ENCODE measurements around the gene TENM3.
"Not testable (repeated sequence)": the region's sequence is repeated elsewhere in the genome, so short reads cannot be mapped to it uniquely, and the experiment has no call there.

TENM3 gene

DNA sequence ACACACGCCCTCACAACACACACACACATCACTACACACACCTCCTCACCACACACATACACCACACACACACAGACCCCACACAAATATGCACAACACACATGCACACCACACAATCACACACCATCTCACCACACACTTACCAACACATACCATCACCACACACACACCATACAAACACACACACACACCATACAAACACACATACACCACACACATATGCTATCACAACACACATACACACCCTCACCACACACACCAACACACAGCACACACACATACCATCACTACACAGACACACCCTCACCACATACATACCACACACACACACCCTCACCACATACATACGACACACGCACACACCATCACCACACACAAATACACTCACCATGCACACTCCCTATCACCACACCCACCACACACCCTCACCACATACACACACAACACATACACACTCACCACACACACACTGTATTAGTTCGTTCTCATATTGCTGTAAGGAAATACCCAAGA, 567.0 kb downstream of the TENM3 start:
- DNase-seq (ENCODE audit: low spot score) = no peak

DNA sequence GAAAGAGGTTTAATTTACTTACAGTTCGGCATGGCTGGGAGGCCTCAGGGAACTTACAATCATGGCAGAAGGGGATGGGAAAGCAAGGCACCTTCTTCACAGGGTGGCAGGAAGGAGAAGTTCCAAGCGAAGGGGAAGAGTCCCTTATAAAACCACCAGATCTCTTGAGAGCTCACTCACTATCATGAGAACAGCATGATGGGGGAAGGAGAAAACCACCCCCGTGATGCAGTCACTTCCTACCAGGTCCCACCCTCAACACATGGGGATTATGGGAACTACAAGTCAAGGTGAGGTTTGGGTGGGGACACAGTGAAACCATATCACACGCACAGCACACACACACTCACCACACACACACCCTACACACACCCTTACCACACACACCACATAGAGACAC, 569.7 kb downstream of the TENM3 start:
- DNase-seq (ENCODE audit: low spot score) = no peak

DNA sequence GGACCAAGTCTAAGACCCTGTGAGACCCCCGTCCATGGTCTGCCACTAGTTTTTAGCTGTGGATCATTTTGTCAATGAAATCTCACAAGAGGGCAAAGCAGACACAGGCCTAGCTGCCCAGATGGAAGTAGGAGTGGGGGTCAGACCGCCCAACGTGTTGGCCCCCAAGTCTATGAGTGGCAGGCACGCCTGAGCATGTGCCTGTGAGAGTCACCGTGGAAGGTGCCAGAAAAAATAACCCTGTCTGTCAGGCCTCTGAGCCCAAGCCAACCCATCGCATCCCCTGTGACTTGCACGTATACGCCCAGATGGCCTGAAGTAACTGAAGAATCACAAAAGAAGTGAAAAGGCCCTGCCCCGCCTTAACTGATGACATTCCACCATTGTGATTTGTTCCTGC, 570.9 kb downstream of the TENM3 start:
- DNase-seq (ENCODE audit: low spot score) = not testable (repeated sequence)

DNA sequence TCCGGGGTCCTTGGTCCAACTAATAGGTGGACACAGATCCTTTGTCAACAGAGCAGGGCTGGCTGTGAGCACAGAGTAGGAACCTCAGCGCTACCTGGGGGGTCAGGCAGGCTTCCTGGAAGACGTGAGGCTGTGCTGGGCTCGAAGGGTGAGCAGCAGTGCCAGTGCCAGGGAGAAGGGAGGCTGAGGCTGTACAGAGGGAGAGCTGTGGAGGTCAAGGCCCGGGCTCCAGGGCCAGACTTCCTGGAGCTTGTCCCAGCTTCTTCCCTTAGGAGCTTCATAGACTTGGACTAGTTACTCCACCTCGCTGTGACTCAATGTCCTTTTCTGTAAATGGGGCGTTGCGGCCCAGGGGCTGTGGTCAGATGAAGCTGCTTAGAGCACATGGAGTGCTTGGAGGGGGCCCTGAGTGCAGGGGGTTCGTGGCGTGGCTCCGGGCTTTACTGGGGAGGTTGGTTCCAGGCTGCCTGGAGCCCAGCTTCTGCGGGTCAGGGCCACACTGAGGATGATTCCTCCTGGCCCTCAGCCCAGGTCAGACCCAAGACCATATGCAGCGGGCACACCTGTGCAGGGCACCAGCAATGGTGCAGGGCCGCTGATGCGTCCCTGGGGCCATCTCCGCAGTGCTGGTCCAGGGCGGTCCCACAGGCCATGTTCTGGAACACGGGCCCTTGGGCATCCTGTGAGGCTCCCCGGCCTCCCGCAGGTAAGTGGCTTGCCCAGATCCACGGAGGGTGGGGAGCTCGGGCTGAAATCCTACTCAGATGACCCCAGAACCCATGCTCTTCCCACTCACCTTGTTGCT, 575.9 kb downstream of the TENM3 start:
- no peak for DNase-seq (ENCODE audit: low spot score)

DNA sequence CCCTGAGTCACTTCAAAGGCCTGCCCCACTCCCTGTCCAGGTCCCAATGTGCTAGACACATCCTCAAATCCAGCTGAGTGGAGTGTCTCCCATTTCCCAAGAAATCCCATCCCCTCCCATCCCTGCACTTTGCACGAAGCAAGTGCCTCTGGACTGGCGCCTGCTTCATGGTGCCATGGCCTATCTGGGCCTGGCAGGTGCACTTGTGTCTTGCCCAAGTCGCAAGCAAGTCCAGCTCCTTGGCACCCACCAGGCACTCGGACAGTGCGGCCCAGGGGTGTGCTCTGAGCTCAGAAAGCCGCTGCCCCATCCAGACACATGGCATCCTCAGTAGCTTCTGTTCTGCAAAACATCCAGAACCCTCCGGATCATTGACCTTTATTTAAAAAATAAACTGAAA, 576.5 kb downstream of the TENM3 start:
- no peak for DNase-seq (ENCODE audit: low spot score)

DNA sequence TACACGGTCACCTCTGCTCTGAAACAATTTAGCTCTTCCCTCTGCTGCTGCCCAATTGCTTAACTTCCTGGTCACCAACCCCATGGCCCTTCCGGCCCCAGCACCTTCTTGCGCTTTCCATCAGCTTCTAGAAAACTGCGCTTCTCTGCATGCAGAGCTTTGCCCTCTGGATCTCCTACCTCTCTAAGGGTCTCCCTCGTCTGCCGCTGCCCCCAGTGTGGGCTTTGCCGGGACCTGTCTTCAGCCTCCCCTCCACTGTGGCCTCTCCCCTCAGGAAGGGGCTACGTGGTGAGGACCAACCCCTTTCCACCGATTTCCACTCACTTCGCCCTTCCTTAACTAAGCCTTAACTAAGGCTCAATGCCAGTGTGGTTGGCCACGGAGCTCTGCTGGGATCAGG, 579.4 kb downstream of the TENM3 start:
- no peak for DNase-seq (ENCODE audit: low spot score)

GRCh38 chr4:182823576-182823975, 580.4 kb downstream of the TENM3 start:
- no peak for DNase-seq (ENCODE audit: low spot score)

DNA sequence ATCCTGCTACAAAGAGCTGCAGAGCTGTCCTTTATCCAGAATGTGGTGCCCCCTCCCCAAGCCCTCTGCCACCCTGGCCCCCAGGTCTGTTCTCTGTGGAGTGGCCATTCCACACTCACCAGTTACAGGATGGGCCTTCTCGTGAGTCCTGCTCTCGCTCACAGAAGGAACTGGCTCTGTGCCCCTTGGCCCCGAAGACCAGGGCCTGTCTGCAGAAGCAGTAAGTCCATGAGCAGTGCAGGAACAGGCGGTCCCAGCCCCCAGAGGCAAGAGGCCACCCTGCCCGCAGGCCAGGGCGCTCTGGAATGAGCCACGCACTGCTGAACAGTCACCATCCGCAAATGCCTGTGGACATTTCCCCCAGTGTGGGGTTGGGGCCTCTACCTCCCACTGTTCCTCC, 581.8 kb downstream of the TENM3 start:
- DNase-seq (ENCODE audit: low spot score) = no peak

DNA sequence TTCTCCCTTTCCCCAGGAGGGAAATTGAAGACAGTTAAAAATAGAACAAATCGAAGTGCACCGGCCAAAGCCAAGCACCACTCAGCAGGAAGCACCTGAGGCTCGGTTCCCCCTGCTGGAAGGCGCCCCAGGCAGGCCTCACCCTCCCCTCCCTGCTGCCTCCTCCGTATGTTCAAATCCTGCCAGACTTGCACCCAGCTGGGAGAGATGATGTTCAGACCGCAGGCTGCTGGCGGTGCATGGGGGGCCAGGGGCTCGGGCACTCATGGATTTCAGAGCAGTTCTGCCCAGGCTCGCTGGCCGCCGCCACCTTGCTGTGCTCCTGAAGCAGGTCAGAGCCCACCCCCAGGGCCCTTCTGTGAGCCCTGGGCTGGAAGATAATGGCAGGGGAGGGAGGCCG, 582.6 kb downstream of the TENM3 start:
- DNase-seq (ENCODE audit: low spot score) = no peak

DNA sequence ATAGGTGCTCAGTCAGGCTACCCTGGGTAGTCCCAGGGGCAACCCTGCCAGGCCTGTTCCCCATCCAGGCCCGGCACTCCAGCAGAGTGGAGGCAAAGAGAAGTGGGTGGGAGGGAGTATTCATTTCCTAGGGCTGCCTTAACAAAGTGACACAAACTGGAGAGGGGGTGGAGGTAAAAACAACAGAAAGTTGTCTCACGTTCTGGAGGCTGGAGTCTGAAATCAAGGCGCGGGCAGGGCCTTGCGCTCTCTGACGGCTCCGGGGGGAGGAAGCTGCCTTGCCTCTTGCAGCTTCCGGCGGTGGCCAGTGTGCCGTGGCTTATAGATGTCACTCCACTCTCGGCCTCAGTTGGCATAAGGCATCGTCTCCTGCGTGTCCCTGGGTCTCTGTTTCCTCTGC, 583.2 kb downstream of the TENM3 start:
- no peak for DNase-seq (ENCODE audit: low spot score)

DNA sequence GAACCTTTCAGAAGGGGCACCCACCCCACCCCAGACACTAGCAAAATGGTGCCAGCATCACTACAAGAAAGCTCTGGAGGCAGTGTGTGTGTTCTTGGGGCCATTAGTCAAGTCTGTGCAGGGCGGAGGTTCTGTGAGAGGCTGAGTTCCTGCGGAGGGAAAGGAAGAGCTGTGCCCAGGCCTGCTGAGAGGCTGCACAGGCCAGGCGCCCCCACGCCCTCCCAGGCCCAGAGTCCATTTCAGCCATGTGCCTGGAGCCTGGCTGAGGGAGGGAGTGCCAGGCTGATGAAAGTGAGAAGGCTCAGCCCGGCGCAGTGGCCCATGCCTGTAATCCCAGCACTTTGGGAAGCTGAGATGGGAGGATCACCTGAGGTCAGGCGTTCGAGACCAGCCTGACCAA, 584.0 kb downstream of the TENM3 start:
- DNase-seq (ENCODE audit: low spot score) = no peak

DNA sequence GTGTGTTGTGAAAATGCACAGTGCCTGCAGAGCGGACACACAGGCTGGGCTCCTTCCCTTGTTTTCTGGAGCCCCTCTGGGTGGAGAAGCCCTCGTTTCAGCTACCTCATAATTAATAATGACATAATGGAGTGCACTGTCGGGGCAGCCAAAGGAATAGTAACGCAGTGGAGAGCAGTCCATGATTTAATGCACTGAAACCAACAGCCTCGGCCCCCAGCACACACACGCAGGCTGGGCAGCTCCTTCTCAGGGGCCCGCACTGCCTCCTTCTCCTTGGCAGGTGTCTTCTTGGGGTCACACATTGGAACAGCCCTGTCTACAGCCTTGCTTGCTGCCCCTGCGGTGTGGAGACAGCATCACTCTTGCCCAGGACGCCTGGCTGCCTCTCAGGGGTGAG, 584.8 kb downstream of the TENM3 start:
- DNase-seq (ENCODE audit: low spot score) = no peak

GRCh38 chr4:182828360-182829025, 585.3 kb downstream of the TENM3 start:
- DNase-seq (ENCODE audit: low spot score) = no peak

GRCh38 chr4:182829196-182829595, 586.0 kb downstream of the TENM3 start:
- DNase-seq (ENCODE audit: low spot score) = no peak

GRCh38 chr4:182831376-182831775, 588.2 kb downstream of the TENM3 start:
- no peak for DNase-seq (ENCODE audit: low spot score)

DNA sequence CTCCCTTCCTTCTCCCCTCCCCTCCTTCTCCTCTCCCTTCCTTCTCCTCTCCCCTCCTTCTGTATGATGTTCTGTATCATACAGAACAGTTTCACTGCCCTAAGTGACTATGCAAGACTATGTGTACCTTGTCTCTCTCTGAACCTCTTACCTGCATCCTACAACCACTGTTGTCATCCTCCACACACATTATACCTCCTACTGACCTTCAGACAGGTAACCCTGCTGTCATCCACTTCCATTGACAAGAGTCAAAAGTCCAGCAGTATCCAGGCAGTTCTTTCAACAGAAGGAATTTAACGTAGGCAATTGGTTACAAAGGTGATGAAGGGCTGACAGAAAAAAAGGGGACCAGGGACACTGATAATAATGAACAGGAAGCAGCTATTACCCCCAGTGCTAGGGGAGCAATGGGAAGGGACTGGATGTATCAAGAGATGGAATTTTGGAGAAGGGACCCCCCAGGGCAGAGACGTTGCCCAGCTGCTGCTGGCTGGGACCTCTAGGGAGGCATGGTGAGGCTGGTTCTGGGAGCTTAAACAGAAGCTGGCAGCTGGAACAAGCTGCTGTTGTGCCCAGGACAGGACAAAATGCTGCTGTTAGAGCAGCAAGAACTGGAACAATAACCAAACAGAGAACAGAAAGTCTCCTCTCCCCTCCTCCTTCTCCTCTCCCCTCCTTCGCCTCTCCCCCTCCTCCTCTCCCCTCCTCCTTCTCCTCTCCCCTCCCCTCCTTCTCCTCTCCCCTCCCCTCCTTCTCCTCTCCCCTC, 589.3 kb downstream of the TENM3 start:
- no peak for DNase-seq (ENCODE audit: low spot score)

- no peak for DNase-seq (ENCODE audit: low spot score)
These were observed 592.0 kb downstream of the TENM3 start for GRCh38 chr4:182835006-182835740.

- DNase-seq (ENCODE audit: low spot score) = no peak
These were observed 594.6 kb downstream of the TENM3 start for GRCh38 chr4:182837831-182838230.

GRCh38 chr4:182838535-182838934, 595.3 kb downstream of the TENM3 start:
- no peak for DNase-seq (ENCODE audit: low spot score)

DNA sequence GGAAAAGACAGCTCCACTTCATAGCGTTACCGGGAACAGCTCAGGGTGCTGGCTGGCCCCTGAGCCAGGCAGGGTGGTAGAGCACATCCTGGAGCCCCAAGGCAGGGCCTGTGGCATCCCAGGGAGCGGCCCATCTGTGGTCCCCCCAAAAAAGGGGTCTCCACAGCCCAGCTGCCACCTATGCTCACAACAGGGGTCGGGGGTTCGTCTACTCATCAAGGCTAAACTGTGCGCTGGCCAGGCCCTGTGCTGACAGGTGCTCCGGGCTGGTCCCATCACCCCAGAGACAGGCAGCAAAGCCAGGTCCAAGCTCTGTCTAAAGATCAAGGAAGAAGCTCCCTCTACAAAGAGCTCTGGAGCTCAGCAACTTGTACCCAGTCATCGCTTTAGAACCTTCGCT, 596.1 kb downstream of the TENM3 start:
- no peak for DNase-seq (ENCODE audit: low spot score)

DNA sequence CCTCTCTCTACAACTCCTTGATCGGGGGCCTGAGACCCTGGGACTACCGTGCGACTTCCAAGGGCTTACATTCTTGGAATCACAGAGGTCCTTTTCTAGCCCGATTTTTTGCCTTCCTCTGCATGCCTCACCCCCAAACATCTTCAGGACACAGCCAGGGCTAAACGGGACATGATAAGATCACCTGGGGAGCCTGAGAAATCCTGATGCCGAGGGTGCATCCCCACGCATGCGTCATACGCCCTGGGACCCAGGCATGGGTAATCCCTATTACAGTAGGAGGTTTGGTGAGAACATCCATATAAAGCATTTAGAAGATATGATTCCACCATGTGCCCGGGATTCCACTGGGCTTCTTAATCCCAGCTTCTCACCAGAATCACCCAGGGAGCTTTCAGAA, 596.9 kb downstream of the TENM3 start:
- no peak for DNase-seq (ENCODE audit: low spot score)

DNA sequence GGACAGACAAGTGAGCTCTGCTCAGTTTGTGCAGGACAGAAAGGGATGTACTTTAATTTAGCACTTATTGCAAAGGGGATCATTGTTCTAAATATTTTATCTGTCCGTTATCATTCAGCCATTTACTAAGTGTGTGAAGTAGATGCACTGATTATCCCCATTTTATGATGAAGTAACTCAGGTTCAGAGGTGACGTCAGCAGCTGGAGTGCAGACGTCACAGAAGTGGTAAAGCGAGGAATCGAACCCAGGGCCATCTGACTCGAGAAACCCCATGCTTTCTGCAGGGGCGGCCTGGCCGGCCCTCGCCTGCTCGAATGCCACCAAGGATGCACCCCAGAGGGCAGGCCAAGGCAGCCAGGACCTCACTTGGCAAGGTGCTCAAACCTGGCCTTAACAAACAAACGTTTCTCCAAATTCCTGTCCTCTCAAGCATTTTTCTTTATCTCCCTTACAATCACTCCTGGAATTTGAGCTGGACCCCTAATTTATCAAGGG, 599.0 kb downstream of the TENM3 start:
- no peak for DNase-seq (ENCODE audit: low spot score)
